ENCODE measurements around the gene VWA2.

Gene VWA2

GRCh38 chr10:114232561-114233176 is 6.4 kb upstream of the VWA2 start:
- no peak overlapping the region for H3K4me3 ChIP-seq (replicated peaks; ENCODE audit: low read depth, low read length)
- TF ChIP-seq CTCF (IDR thresholded peaks at IDR 0.05; ENCODE audit: low read length, missing control alignments): no peak
- no peak for DNase-seq (ENCODE audit: low read depth)

- no peak for DNase-seq (ENCODE audit: low read depth)
- TF ChIP-seq CTCF (IDR thresholded peaks at IDR 0.05; ENCODE audit: low read length, missing control alignments): no peak
- no peak overlapping the region for H3K4me3 ChIP-seq (replicated peaks; ENCODE audit: low read depth, low read length)
Observed at GRCh38 chr10:114233482-114233881, 5.6 kb upstream of the VWA2 start.

- no peak overlapping the region for H3K4me3 ChIP-seq (replicated peaks; ENCODE audit: low read depth, low read length)
- DNase-seq (ENCODE audit: low read depth): no peak
- no peak for TF ChIP-seq CTCF (IDR thresholded peaks at IDR 0.05; ENCODE audit: low read length, missing control alignments)
Observed at GRCh38 chr10:114234132-114234531, 4.9 kb upstream of the VWA2 start.

- TF ChIP-seq CTCF (IDR thresholded peaks at IDR 0.05; ENCODE audit: low read length, missing control alignments): no peak
- no peak overlapping the region for H3K4me3 ChIP-seq (replicated peaks; ENCODE audit: low read depth, low read length)
- no peak for DNase-seq (ENCODE audit: low read depth)
Observed at GRCh38 chr10:114239994-114240345, 916 bp downstream of the VWA2 start.

- TF ChIP-seq CTCF (IDR thresholded peaks at IDR 0.05; ENCODE audit: low read length, missing control alignments): no peak
- no peak overlapping the region for H3K4me3 ChIP-seq (replicated peaks; ENCODE audit: low read depth, low read length)
- DNase-seq (ENCODE audit: low read depth): no peak
Observed at GRCh38 chr10:114242235-114242634, 3.2 kb downstream of the VWA2 start.

GRCh38 chr10:114243661-114244060 is 4.6 kb downstream of the VWA2 start:
- no peak overlapping the region for H3K4me3 ChIP-seq (replicated peaks; ENCODE audit: low read depth, low read length)
- no peak for TF ChIP-seq CTCF (IDR thresholded peaks at IDR 0.05; ENCODE audit: low read length, missing control alignments)
- no peak for DNase-seq (ENCODE audit: low read depth)

- no peak for TF ChIP-seq CTCF (IDR thresholded peaks at IDR 0.05; ENCODE audit: low read length, missing control alignments)
- no peak for DNase-seq (ENCODE audit: low read depth)
- H3K4me3 ChIP-seq (replicated peaks; ENCODE audit: low read depth, low read length): no peak overlapping the region
Observed at GRCh38 chr10:114244126-114244525, 5.1 kb downstream of the VWA2 start.
